GM19238 (cell line): ENCODE results near the gene RAB9A.
A peak's percentile ranks its signal among the peaks of the same experiment; 100 is the strongest.
"Not testable (repeated sequence)": the region's sequence is repeated elsewhere in the genome, so short reads cannot be mapped to it uniquely, and the experiment has no call there.

Experiments
- DNase-seq: peaks from one replicate; pipeline ENCODE4 v3.0.0; 2011; ENCODE audit warnings: low spot score; ENCODE audit not compliant: insufficient read length

Gene RAB9A

DNA sequence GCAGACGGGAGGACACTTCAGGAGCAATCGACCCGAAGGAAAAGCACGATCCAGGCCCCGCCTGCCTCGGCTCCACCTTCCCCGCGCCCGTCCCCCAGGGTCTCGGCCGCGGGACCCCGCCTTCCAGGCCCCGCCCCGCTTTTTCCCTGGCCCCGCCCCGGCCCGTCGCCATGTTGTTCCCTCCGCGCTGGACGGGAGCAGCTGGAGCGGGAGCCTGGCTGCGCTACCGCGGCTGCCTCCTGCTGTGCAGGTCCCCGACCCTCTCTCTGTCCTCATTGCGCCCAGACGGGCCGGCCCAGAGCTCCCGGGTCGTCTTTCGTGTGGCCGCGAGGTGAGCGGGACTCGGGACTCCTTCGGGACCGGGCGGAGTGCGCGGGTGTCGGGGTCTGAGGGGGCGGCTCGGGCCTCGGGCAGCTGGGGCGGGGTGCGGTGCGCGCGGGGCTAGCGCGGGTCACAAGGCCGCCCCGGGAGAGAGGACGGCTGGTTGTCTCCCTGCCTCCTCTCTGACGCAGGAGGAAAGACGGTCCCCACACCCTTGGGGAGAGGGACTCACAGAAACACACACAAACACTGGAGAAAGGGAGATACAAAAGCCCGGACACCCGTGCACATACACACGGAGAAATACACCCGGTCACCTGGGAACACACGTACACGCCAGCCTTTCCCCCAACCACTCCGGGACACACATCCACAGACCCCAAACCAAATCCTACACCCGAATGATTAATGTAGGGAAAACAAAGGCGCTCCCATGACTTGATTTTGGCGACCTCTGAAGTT, at the start of gene RAB9A:
TSS of gene RAB9A (plus strand) at position 171 of the 783 bp plus-strand sequence. CDS start 19,619 bp downstream, outside the sequence.
- peak; percentile 65 for DNase-seq

- DNase-seq = not testable (repeated sequence)
These were observed 47.2 kb upstream of the RAB9A start for GRCh38 chrX:13641684-13642083.

DNA sequence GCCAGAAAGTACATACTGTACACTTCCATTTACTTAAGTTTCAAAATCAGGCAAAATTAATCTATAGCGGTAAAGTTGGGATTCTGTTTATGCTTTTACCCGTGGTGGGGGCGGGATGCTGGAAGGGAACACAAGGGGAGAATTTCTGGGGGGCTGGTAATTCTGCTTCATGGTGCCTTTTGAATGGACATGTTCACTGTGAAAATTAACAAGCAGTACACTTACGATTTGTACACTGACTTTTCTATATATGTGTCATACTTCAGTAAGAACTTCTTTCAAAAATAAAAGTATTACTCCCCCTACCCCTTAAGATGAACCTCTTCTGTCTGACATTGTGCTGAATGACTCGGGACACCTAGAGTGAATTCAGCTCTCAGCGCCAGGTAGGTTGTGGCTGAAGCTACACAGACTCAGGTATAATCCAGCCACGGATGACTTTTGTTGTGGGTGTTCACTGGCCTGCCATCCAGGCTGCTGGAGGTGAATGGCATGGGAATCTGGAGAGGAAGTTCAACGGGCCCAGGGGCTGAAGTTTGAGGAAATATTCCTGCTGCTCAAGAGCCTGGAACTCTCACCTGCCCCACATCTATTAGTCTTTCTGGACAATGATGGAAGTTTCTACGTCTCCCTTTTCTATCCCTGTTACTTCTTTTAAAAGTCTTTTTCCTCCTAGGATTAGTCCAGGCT, 43.3 kb upstream of the RAB9A start:
- no peak for DNase-seq

DNA sequence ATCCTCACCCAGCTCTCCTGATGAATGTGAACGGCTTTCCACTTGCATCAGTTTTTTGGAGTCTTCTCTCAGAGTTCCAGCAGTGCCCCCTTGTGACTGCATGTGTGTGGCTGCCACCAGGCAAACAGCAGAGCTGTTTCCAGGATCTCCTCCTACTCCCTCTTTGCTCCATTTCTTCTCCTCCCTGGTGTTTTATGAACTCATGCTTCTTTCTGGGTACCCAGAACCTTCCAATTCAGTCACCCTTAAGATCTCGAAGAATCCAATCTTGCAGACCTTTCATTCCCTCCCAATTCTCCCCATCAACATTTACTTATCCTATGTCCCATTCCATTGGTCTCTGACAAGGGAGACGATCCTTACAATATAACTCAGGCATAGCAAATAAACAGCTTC, 42.8 kb upstream of the RAB9A start:
- no peak for DNase-seq

DNA sequence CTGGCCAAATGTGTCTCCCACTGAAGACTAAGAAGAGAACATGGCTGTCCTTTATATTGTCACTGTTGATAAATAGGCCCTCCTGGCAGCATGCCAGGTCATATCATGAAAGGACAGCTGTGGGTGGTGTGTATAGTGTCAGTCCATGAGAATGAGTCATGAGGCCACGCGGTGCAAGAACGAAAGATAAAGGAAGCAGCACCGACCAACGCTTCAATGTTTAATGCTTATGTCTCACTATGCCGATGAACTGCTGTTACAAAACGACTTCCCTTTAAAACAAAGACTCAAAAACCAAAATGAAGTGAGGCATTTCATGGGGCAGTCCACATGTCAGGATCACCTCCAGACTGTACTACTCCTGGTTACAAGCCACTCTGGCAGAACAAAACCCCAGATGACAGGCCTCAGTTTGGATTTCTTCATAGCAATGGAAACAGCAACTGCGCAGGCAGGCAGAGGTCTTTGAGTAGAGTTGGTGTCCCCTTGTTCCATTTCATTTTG, 41.2 kb upstream of the RAB9A start:
- DNase-seq = no peak

DNA sequence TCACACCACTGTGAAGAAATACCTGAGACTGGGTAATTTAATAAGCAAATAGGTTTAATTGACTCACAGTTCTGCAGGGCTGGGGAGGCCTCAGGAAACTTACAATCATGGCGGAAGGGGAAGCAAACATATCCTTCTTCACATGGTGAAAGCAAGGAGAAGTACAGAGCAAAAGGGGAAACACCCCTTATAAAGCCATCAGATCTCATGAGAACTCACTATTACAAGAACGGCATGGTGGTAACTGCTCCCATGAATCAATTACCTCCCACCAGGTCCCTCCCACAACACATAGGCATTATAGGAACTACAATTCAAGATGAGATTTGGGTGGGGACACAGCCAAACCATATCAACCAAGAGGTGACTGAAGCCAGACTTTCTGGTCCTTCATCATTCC, 40.6 kb upstream of the RAB9A start:
- DNase-seq = not testable (repeated sequence)

GRCh38 chrX:13649838-13650237, 39.1 kb upstream of the RAB9A start:
- no peak for DNase-seq

GRCh38 chrX:13650318-13650717, 38.6 kb upstream of the RAB9A start:
- DNase-seq = no peak

- DNase-seq = no peak
These were observed 37.8 kb upstream of the RAB9A start for GRCh38 chrX:13651150-13651549.

GRCh38 chrX:13652287-13652793, 36.6 kb upstream of the RAB9A start:
- no peak for DNase-seq

DNA sequence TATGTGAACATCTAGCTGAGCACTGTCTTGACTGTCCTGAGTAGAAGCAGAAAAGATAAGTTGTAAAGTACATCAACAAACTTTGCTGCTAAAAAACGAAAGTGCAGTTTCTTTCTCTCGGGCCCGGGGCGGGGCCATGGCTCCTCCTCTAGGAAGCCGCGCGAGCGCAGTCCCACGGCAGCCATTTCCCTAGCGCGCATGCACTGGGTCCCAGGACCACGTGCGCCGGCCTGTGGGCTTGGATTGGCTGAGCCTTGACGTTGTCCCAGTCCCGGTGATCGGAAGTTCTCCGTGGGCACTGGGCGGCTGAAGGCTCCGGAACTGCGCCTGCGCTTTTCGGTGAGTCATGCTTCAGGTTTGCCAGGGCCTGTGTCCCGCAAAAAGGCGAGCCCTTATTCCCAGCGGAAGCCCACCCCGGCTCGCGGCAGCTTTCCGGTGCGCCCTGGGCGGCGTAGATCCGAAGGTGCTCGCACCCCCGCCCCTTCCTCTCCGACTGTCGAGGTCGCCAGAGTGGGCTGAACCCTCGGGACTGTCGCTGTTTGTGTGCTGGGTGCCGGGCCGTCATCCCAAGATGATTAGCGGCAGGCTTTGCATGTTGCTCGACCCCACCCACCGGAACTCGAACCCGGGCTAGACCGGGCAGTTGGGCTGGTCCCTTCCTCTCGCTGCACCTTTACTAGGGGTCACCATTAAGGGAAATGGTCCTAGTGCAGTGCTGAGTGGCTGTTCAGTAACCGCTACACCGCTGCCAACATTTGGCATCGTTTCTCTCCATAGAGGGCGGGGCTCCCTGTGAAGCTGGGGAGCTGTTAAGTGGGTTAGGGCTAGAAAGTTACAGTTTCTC, 35.9 kb upstream of the RAB9A start, which contains the start of gene TCEANC:
TSS of gene TCEANC (plus strand) at position 292 of the 844 bp plus-strand sequence. CDS start 9,368 bp downstream, outside the sequence.
- DNase-seq = peak; percentile 86

GRCh38 chrX:13654116-13654515, 34.8 kb upstream of the RAB9A start:
- DNase-seq = no peak

GRCh38 chrX:13655674-13656073, 33.3 kb upstream of the RAB9A start:
- no peak for DNase-seq

DNA sequence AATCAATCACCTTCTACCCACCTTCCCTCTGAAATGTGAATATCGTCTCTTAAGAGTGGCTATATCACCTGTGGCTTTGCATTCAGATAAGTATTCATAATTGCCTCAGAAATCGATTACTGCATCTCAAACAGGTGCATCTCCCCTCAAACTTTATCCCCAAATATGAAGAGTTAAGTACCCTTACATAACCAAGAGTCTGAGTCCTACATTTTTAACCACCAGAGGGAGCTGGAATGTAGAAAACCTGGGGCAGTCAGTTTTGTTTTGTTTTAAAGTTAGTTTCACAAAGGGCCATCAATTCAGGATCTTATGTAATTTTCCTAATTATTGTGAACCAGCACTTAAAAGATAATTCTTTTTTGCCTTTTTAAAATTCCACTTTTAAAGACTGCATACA, 30.3 kb upstream of the RAB9A start:
- no peak for DNase-seq

GRCh38 chrX:13659063-13659462, 29.9 kb upstream of the RAB9A start:
- DNase-seq = no peak

GRCh38 chrX:13661735-13662288, 27.1 kb upstream of the RAB9A start:
- no peak for DNase-seq

DNA sequence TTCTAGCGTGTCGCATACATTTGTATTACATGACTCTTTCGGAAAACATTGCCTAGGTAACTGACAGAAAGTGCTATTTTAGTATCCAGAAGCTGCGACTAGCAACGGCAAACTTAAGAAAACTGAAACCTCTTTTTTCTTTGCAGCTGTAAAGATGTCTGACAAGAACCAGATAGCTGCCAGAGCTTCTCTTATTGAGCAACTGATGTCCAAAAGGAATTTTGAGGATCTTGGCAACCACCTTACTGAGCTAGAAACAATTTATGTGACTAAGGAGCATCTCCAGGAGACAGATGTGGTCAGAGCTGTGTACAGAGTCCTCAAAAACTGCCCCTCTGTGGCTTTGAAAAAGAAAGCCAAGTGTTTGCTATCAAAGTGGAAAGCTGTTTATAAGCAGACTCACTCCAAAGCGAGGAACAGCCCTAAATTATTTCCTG, 26.6 kb upstream of the RAB9A start:
- no peak for DNase-seq

GRCh38 chrX:13664020-13664419, 24.9 kb upstream of the RAB9A start:
- no peak for DNase-seq

- no peak for DNase-seq
These were observed 22.1 kb upstream of the RAB9A start for GRCh38 chrX:13666836-13667235.

GRCh38 chrX:13667919-13668318, 21.0 kb upstream of the RAB9A start:
- DNase-seq = no peak

DNA sequence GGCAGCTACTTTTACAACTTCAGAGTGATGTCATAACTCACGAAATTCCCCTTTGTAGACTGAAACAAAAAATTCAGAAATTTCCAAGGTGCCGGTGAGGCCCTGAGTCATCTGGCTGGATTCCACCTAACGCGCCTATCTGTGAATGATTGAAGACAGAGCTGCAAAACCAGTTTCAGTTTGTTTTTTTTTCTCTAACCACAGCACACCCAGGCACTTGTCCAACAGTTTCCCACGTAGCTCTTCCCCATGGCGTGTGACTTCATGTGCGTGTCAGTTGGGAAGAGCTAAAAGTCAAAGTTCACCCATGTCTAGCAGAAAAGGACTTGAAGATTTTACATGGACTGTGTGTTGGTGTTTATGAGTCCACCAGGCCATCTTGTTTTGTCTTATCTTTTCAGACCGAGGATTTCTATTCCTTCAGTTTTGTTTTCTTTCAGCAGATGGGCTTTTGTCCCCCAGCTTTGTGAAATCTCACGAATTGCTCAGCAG, 19.6 kb upstream of the RAB9A start:
- peak; percentile 51 for DNase-seq
